GM13977 (cell line): Measurements from ENCODE around the gene GMDS.

Experiments
- DNase-seq: peaks from one replicate; pipeline ENCODE4 v3.0.0; 2012; ENCODE audit warnings: low spot score
- CTCF ChIP-seq: IDR thresholded peaks from 2 replicates; pipeline ENCODE4 v1.5.1; 2012; ENCODE audit warnings: mild to moderate bottlenecking, control low read depth; ENCODE audit not compliant: insufficient read depth; ENCODE audit errors: extremely low read depth, missing control alignments
- in situ Hi-C: fragments of 300-500 bp; cut with MboI; formaldehyde crosslinking; loops from one replicate; pipeline ENCODE4 v1.12.0; 2022; ENCODE audit warnings: low sequenced_read_pairs, low pct_unique_long_range_greater_than_20kb, mixed read lengths, inconsistent platforms; ENCODE audit not compliant: unreplicated experiment

The GMDS gene

GRCh38 chr6:1911474-1911873, 333.9 kb downstream of the GMDS start:
- DNase-seq = no peak
- in situ Hi-C loops = no loop called here
- no peak for TF ChIP-seq CTCF

- DNase-seq = no peak
- in situ Hi-C loops = no loop called here
- TF ChIP-seq CTCF = no peak
These were observed 334.6 kb downstream of the GMDS start for GRCh38 chr6:1910621-1911407.

GRCh38 chr6:1908784-1909183, 336.6 kb downstream of the GMDS start:
- DNase-seq = no peak

GRCh38 chr6:1906609-1907008, 338.8 kb downstream of the GMDS start:
- TF ChIP-seq CTCF = no peak
- no peak for DNase-seq
- in situ Hi-C loops = no loop called here

More at GRCh38 chr6:1908784-1909183, 336.6 kb downstream of the GMDS start:
- TF ChIP-seq CTCF = no peak
- in situ Hi-C loops = no loop called here

- TF ChIP-seq CTCF = no peak
- in situ Hi-C loops = no loop called here
- no peak for DNase-seq
These were observed 339.4 kb downstream of the GMDS start for GRCh38 chr6:1906014-1906413.

- no peak for DNase-seq
- TF ChIP-seq CTCF = no peak
- in situ Hi-C loops = no loop called here
These were observed 340.5 kb downstream of the GMDS start for GRCh38 chr6:1904898-1905297.
